HL-60 (cell line): ENCODE results near the gene FARP2.

Experiments
- DNase-seq, 2 experiments: peaks; one replicate each; pipeline ENCODE4 v3.0.0-alpha.2; 2010 to 2020; ENCODE audit warnings: low read depth in 1 of 2, low spot score in 1 of 2
- H3K27ac ChIP-seq: fragments of 250-450 bp; sonication (Bioruptor Pico); replicated peaks from 2 replicates; pipeline ENCODE4 v1.5.1; 2020; ENCODE audit warnings: mild to moderate bottlenecking, moderate library complexity
- H3K27me3 ChIP-seq: fragments of 250-450 bp; sonication (Bioruptor Pico); 2 replicates; pipeline ENCODE4 v1.5.1; 2021; ENCODE audit warnings: mild to moderate bottlenecking, moderate library complexity; ENCODE audit not compliant: insufficient read depth, poor library complexity, severe bottlenecking
- H3K4me3 ChIP-seq: replicated peaks from 2 replicates; pipeline ENCODE4 v1.5.1; 2011; ENCODE audit warnings: mild to moderate bottlenecking, control low read depth, low read length; ENCODE audit not compliant: insufficient read depth
- GABPA ChIP-seq: IDR thresholded peaks from 2 replicates; pipeline ENCODE4 v1.6.1; 2012; ENCODE audit warnings: low read depth
- POLR2AphosphoS5 ChIP-seq: IDR thresholded peaks from 2 replicates; pipeline ENCODE4 v1.6.1; 2012; ENCODE audit warnings: low read depth
- SPI1 ChIP-seq: IDR thresholded peaks from 2 replicates; pipeline ENCODE4 v1.6.1; 2012; ENCODE audit warnings: low read depth, mild to moderate bottlenecking, borderline replicate concordance
- TF ChIP-seq, protein P1 (sequence below): IDR thresholded peaks from 2 replicates; pipeline ENCODE4 v1.6.1; 2012; ENCODE audit warnings: low read depth; ENCODE audit not compliant: insufficient replicate concordance
- TF ChIP-seq, protein P2 (sequence below): IDR thresholded peaks from one replicate; pipeline ENCODE4 v1.5.1; 2011; ENCODE audit warnings: low read length, control low read depth, inconsistent platforms; ENCODE audit not compliant: insufficient read depth

FARP2 gene

DNA sequence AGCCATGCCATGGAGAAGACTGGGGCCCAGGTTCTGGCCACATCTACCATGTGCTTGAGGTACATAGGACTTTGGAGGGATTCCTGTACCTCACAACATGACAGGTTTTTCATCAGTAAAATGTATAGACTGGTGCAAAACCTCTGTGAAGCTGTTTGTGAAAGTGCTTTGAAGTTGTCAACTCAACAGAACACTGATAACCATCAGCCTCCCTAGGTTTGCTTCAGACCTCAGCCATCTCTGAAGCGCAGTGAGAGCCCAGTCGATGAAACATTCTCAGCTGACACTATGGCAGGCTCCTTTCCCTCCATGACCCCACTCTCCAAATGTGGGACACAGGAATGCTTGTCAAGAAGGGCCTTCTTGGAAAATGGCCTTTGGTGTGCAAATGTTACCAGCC is 113.7 kb downstream of the FARP2 start:
- Histone ChIP-seq H3K27ac (no peak overlapping the region), H3K4me3 (no peak overlapping the region), H3K27me3 (peaks cover 15% of the 10 kb centered on the region)
- DNase-seq, result no peak
- TF ChIP-seq, protein P1, sequence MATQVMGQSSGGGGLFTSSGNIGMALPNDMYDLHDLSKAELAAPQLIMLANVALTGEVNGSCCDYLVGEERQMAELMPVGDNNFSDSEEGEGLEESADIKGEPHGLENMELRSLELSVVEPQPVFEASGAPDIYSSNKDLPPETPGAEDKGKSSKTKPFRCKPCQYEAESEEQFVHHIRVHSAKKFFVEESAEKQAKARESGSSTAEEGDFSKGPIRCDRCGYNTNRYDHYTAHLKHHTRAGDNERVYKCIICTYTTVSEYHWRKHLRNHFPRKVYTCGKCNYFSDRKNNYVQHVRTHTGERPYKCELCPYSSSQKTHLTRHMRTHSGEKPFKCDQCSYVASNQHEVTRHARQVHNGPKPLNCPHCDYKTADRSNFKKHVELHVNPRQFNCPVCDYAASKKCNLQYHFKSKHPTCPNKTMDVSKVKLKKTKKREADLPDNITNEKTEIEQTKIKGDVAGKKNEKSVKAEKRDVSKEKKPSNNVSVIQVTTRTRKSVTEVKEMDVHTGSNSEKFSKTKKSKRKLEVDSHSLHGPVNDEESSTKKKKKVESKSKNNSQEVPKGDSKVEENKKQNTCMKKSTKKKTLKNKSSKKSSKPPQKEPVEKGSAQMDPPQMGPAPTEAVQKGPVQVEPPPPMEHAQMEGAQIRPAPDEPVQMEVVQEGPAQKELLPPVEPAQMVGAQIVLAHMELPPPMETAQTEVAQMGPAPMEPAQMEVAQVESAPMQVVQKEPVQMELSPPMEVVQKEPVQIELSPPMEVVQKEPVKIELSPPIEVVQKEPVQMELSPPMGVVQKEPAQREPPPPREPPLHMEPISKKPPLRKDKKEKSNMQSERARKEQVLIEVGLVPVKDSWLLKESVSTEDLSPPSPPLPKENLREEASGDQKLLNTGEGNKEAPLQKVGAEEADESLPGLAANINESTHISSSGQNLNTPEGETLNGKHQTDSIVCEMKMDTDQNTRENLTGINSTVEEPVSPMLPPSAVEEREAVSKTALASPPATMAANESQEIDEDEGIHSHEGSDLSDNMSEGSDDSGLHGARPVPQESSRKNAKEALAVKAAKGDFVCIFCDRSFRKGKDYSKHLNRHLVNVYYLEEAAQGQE, result no peak
- no peak for TF ChIP-seq GABPA
- TF ChIP-seq, protein P2, sequence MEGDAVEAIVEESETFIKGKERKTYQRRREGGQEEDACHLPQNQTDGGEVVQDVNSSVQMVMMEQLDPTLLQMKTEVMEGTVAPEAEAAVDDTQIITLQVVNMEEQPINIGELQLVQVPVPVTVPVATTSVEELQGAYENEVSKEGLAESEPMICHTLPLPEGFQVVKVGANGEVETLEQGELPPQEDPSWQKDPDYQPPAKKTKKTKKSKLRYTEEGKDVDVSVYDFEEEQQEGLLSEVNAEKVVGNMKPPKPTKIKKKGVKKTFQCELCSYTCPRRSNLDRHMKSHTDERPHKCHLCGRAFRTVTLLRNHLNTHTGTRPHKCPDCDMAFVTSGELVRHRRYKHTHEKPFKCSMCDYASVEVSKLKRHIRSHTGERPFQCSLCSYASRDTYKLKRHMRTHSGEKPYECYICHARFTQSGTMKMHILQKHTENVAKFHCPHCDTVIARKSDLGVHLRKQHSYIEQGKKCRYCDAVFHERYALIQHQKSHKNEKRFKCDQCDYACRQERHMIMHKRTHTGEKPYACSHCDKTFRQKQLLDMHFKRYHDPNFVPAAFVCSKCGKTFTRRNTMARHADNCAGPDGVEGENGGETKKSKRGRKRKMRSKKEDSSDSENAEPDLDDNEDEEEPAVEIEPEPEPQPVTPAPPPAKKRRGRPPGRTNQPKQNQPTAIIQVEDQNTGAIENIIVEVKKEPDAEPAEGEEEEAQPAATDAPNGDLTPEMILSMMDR, result no peak
- no peak for TF ChIP-seq SPI1
- TF ChIP-seq POLR2AphosphoS5, result no peak

DNA sequence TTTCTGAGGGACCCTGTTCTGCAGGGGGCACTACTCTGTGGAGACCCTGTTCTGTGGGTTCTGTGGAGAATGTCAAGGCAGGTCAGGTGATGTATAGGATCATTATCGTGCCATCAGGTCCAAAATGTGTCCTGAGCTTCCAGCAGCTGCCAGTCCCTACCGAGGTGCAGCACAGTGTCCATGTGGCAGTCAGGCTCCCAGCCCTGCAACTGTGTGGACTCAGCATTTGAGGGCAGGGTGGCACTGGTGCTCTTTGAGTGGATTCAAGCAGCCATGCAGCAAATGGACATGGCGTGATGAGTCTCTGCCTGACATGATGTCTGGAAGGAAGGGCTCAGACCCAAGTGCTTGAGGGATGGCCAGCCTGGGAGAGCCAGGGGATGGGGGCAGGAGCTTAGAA is 117.3 kb downstream of the FARP2 start:
- TF ChIP-seq SPI1 (no peak), GABPA (no peak), POLR2AphosphoS5 (no peak)
- TF ChIP-seq, protein P2, result no peak
- TF ChIP-seq, protein P1, result no peak
- Histone ChIP-seq H3K4me3 (no peak overlapping the region), H3K27me3 (peaks cover 9% of the 10 kb centered on the region), H3K27ac (no peak overlapping the region)
- no peak for DNase-seq

DNA sequence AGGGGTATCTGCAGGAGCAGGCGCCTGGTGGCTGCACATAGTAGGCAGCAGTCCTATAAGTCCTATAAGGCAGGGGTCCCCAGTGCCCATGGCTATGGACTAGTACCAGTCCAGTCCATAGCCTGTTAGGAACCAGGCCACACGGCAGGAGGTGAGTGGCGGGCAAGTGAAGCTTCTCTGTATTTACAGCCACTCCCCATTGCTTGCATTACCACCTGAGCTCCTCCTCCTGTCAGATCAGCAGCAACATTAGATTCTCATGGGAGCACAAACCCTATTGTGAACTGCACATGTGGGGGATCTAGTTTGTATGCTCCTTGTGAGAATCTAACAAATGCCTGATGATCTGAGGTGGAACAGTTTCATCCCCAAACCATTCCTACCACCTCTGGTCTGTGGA is 119.2 kb downstream of the FARP2 start:
- no peak for DNase-seq
- H3K27ac ChIP-seq, result no peak overlapping the region
- TF ChIP-seq SPI1 (no peak), POLR2AphosphoS5 (no peak), GABPA (no peak)
- TF ChIP-seq, protein P2, result no peak
- TF ChIP-seq, protein P1, result no peak
- H3K27me3 ChIP-seq, result peaks cover 17% of the 10 kb centered on the region
- no peak overlapping the region for H3K4me3 ChIP-seq
